HG03103 (cell line): ENCODE measurements around the gene GATA5.

Experiments
- ATAC-seq: cut with Tn5 transposase; IDR thresholded peaks from one replicate; pipeline ENCODE4 v1.9.1; 2021; ENCODE audit warnings: low read depth; ENCODE audit not compliant: unreplicated experiment

The GATA5 gene

DNA sequence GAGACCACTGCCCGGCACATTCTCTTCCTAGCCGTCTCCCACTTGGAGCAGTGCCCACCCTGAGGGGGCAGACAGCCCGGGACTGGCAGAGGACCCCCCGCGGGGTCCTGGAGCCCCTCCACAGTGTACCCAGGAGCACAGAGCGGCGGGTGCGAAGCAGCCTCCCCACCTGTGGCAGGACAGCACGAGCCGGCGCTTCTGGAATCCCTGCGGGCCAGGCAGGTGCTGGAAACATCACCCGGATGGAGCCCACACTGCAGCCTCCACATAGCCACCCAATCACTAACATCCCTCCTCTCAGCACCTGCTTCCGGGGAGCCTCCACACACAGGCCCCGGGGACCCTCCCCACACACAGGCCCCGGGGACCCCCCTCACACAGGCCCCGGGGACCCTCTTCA is 18.7 kb downstream of the GATA5 start:
- no peak for ATAC-seq

DNA sequence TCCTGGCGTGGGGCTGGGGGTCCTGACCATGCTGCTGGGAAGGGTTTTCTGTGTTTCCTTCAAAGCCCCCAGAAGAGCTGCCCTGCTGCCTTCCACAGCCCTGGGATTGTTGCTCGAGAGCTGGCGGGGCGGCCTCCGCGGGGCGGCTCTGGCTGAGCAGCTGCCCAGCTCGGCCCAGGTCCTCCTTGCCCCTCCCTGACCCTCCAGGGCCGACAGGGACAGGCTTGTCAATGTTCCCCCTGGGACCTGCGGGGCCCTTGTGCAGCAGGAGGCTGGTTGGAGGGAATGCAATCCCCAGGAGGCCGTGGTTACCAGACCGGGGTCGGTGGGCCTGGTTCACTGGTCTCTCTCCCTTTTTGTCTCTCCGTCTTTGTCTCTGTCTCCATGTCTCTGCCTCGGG is 19.9 kb downstream of the GATA5 start:
- ATAC-seq = no peak

DNA sequence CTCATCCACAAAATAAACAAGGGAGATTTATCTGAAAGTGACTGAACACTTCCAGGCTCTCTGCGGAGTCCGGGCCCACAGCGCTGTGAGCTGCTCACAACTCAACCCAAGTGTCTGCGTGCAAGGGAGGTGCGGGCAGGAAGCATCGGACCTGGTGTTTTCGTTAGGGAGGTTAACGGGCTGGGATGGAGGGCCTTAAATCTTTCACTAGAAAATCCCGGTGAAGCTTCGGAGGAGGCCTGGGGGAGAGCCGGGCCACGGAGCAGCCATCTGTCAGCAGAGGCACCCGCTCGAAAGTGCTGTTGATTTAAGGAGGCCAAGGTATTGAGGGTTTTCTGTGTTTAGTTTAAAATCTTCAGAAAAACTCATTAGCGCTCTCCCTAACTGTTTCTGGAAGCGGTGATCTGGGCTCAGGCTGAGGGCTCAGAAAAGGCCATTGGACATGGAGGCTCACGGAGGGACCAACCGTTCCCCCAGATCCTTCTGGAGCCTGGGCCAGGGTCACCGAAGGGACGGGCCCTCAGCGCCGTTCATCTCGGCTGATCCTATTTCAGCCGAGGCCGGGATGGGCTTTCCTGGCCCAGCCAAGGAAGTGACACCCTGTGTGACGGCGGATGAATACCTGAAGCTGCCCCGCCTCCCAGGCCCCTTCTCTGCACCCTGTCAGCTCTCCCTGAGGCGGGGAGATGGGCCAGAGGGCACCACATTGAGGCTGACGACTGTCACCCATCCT is 20.7 kb downstream of the GATA5 start:
- ATAC-seq = no peak

DNA sequence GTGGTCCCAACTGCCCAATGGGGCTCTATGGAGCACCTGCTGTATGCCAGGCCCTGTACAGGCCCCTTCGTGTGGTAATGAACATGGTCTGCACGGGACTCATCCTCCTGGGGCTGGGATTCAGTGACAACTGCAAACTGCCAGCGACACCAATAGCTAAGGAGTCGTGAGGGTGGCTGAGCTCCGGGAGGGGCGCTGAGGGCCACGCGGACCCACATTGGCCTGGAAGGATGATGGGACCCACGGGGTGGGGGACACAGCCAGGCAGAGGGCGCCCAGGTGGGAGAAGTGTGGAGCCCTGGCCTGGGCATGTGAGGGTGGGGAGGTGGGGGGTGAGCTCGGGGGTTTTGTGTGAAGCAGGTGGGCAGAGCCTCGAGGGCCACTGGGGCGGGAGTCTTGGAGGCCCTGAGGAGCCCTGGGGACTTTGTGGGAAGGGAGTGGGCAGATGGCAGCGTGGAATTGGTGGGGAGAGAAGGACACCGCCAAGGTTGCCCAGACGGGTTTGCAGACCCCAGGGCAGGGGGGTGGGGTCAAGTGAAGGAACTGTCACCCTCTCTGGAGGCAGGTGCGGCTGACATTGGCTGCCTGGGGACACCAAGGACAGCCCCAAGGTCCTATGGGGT is 22.5 kb downstream of the GATA5 start:
- ATAC-seq = no peak

DNA sequence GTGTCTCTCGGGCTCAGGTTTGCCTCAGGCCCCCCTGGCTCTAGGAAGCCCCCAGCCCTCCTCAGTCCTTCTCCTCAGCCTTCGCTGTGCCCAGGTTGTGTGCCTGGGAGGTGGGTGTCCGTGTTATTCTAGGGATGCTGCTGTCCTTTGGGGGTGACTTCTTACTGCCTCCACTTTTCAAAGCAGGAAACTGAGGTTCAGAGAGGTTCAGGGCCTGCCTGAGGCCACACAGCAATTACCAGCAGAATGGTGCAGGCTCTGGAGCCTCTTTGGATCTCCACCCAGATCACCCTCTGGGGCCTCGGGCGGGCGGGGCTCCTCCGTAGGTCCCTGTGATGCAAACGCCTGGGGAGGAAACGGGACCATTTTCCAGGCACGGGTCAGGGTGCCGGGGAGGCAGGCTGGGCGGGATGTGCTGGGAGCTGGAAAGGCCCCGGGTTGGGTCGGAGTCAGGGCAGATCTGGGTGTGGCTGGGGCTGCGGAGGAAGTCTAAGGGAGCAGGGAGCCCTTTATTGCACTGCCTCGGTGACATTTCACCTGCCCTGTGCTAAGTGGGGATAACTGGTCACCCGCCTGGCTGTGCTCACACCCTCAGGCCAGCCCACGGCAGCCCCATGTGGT is 23.2 kb downstream of the GATA5 start:
- no peak for ATAC-seq

DNA sequence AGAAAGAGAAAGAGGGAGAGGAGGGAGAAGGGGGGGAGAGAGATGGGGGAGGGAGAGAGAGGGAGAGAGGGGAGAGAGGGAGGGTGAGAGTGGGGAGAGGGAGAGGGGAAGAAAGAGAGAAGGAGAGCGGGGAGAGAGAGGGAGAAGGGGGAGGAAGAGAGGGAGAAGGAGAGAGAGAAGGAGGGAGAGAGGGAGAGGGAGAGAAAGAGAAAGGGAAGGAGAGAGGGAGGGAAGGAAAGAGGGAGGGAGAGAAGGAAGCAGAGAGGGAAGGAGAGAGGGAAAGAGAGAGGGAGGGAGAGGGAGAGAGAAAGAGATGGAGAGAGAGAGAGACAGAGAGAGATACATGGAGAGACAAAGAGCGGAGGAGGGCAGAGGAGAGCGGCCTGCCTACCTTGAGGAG is 23.8 kb downstream of the GATA5 start:
- ATAC-seq = no peak

DNA sequence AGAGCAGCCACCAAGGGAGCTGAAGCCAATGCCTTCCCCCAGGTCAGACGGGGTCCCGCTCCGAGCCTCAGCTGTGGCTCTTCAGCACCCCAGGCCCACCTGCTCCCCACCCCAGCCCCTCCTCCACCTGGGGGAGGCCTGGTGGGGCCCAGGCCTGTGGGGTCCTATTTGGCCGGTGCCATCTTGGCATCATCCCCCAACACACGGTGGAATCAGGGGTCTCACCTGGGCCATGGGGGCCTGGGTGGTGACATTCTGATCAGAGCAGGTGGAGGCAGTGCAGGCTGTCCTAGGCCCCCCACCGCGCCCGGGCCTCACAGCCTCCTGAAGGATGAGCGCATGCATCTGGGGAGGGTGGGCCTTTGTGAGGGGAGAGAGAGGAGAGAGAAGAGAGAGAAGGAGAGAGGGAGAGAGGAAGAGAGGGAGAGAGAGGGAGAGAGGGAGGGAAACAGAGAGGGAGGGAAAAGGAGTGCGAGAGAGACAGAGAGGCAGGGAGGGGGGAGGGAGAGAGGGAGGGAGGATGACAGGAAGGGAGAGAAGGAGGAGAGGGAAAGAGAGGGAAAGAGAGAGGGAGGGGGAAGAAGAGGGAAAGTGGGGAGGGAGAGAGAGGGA is 24.5 kb downstream of the GATA5 start:
- no peak for ATAC-seq

DNA sequence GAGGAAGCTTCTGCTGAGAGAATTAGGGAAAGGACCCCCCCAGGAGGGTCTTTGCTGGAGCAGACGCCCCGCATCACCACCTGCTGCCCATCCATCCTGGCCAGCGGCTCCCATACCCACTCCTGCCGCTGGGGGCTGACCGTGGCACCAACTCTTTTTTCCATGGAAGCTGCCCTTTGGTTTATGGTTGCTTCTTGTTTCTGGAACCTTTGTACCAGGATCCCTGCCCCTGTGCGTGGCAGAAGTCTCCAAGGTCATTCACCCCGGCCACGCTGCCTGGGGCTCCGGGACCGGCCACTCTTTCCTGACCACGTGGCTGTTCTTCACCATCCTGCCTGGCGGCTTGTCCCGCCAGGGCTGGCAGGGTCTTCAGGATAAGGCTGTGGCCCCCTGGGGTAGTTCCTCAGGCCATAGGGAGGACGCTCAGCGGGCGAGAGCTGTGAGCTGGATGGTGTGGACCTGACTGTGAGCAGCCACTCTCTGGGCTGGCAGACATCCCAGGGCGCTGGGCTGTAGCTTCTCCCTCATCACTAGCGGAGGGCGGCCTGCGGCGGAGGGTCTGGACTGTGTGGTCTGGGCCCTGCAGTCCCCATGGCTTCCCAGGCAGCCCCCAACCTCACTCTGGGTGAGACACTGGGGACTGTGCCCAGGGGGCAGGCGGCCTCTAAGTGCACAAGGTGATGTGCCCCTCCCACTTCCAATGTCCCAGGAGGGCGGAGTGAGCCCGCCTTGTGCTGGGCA is 25.7 kb downstream of the GATA5 start:
- ATAC-seq = no peak

DNA sequence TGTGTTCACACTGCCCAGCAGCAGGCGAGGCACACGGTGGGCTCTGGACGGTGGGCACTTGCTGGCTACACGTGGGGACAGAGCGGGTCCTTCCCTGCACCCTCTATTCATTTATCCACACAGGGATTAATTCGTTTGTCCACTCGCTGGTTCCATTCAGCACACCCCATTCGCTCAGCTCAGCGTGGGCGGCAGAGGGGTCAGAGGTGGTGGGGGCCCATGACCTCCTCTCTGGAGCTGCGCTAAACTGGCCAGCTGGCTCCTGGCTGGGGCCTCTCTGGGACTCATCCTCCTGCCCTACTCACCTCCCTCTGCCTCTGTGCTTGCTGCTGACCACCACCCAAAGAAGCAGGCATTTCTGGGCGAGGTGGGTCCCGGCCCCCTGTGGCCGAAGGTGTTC is 27.0 kb downstream of the GATA5 start:
- ATAC-seq = no peak

DNA sequence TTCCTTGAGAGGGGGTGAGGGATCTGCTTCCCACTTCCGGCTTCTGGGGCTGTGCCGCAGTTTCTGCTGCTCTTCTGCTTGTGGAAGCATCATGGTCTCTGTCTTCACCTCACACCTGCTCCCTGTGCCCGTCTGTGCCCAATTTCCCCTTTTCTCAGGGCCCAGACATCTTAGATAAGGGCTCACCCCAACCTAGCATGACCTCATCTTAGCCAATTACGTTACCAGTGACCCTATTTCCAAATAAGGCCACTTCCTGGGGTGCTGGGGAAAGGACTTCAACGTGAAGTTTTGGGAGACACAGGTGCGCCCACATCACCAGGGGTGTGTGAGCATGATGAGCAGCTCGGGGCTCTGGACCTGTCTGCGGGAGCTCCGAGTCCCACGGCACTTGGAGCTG is 27.8 kb downstream of the GATA5 start:
- no peak for ATAC-seq

DNA sequence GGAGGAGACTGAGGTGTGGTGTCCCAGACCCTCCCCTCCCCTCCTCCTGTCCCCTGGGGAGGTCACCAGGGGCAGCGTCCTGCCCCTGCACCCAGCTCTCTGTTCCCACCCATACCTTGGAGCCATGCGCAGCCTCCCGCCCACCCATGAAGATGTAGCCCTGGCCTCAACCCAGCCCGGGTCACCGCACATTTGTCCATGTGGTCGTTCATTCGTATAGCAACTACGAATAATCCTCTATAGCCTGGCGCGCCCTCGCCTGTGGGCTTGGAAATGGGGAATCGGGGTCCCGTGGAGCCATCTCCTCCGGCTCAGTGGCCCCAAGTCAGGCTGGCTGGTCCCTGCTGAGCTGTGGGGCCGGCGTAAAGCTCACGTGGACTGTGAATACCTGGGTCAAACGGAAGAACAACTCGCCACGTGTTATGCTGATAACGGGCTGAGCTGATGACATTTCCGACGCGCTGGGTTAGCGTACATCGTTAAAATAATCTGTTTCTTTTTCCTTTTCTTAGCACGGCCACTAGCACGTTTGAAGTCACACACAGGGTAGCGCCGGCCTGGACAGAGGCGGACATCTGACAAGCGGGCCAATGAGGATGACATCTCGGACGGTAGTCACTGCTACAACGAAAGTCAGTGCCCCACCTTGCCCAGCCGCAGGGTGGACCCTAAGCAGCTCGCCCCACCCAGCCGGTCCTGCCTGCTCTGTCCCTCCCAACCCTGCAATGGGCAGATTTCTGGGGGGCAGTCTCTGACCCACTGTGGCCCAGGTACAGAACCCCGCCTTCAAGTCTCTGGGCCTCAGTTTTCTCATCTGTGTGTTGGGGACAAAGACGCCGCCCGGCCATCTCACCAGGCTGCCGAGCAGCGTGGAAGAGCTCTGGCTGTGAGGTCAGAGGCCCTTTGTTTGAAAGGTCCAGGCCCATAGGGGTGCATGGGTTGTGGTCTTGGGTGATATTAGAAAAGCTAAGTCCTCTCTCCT is 28.6 kb downstream of the GATA5 start:
- no peak for ATAC-seq

DNA sequence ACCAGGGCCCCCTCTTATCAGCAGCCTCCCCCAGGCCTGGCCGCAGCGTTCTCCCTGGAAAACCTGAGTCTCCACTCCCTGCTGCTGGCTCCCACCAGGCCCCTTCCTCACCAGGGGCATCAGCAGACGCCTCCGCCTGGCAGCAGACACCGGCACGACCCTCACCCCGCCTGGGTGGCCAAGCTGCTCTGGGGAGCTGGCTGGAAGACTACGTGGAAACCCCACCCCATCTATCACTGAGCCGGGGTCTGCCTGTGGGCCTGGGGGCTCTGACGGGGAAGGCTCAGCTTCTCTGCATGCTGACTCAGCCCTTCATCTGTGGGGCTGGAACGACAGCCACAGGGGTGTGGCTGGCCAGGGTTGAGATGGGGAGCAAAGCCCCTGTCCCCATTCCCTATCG is 29.3 kb downstream of the GATA5 start:
- no peak for ATAC-seq

DNA sequence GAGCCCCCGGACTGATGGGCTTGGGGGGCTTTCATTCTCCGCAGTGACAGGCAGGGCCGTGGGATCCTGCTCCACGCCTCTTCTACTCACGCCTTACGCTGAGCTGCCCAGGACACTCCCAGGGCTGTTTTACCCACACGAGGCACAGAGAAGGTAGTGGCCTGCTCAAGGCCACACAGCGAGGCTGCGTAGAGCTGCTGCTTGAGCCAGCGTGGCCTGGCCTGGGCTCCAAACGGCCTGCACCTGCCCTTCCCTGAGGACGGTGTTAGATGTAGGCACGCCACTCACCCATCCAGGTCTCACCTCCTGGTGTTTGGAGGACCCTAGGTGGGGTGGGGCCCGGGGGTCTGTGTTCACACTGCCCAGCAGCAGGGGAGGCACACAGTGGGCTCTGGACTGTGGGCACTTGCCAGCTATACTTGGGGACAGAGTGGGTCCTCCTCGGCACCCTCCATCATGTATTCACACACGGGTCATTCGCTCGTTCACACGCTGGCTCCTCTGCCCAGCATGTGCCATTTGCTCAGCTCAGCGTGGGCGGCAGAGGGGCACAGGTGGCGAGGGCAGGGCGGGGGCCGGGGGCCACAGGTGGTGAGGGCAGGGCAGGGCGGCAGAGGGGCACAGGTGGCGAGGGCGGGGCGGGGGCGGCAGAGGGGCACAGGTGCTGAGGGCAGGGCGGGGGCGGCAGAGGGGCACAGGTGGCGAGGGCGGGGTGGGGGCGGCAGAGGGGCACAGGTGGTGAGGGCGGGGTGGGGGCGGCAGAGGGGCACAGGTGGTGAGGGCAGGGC is 30.0 kb downstream of the GATA5 start:
- no peak for ATAC-seq

DNA sequence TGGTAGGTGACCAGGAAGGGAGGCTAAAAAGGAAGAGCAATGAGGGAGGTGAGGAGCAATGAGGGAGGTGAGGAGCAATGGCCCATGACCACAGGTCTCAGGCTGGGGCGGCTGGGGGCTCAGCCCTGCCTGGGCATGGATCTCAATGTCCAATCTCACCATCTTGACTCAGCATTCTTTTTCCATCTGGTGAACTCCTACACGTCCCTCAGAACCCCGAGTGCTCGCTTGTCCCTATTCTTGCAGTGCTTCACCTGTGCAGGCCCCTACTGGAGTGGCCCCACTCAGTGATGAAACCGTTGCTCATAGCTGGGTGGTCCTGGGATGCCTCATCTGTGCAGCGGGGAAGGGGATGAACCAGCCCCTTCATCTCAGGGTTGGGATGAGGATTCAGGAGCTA is 31.5 kb downstream of the GATA5 start:
- no peak for ATAC-seq

DNA sequence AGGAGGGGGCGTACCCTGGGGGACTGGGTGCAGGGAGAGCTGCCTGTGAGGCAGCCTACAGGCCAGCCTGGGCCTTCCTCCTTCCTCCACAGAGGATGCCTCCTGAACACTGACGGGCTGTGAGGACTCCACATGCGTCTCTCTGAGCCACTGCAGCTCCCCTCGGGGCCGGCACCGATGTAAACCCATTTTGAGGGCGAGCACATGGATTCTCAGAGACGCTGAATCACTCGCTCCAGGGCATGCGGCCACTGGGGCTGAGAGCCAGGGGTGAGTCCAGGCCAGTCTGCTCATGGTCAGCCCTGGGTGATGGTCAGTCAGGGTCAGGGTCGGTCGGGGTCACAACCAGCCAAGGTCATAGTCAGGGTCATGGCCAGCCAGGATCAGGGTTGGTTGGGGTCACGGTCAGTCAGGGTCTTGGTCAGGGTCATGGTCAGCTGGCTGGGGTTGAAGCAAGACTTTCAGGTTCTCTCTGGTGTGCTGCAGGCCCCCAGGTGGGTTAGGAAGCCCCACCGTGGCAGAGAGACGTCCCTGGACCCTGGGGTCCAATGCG is 33.7 kb downstream of the GATA5 start:
- no peak for ATAC-seq

DNA sequence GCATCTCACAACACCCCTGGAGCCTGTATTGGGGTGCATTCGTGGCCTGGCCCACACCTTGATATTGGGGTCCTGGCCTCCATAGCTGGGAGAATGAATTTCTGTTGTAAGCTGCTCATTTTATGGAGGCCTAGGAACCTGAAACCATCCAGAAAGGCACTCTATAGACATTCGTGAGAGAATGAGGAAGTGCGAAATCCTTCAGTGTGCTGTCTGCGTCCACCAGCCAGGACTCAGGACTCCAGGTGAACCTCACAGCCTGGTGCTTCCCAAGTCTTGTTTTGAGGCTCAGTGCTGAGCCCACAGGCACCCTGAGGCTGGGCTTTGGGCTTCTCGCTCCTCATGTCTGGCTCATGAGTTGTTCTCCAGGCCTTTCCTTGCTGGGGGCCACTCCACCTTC is 36.6 kb downstream of the GATA5 start:
- ATAC-seq = no peak

DNA sequence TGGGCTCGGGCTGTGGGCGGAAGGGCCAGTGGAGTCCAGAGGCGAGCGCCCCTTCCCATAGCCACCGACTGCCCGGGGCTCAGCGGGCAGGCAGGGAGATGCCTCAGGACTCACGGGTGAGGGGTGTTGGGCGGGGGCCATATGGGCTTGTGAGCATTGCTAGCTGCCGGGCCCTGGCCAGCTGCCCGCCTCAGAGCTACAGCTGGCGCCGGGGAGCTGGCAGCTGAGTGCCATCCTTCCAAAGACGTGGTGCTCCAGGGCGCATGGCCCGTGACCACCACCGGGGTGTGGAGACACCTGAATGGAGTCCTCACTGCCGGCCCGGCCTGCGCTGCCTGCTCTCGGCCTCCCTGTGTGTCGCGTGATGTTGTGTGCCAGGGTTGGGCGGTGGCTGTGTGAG is 37.9 kb downstream of the GATA5 start:
- ATAC-seq = no peak

DNA sequence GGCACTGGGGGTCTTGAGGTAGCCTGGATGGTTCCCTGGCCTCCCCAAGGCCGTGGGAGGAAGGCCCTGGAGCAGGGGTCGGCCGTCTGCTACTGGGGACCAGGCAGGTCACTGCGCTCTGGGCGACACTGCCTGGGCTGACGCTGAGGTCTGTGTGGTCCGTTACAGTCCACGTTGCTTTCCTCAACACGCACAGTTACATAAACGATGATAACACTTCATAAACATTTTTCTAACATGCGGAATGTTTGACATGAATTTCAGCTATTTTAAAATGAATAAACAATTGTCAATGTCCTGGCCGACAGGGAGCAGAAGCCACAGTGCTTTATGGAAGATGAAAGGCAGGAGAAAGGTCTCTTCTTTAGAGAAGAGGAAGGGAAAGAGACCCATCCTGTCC is 38.3 kb downstream of the GATA5 start:
- ATAC-seq = no peak

DNA sequence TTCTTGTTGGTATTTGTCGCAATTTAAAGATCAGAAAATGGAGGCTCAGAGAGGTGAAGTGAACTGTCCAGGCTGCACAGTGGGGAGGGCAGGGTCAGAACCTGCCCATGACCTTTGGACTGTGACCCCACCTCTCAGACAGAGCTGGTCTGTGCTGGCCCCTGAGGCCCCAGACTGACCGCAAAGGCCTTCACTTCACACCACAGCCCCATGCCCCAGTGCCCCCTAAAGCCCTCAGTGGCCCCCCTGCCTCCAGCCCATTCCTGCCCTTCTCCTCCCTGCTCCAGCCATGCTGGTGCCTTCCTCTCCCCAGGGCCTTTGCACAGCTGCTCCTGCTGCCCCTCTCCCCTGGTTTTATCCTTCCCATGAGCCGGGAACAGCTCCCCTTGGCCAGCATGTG is 39.1 kb downstream of the GATA5 start:
- ATAC-seq = no peak
